CD14-positive monocyte (primary cell): ENCODE data around the gene INHA. TPM values are rescaled to one million over a fixed set of nuclear protein-coding genes. Genes with fewer than 3 reads are reported as not detected.
A peak's percentile ranks its signal among the peaks of the same experiment; 100 is the strongest.

Experiments
- DNase-seq, 3 donors: peaks; one replicate each; pipeline ENCODE4 v3.0.0-alpha.2; 2011 to 2022
- H2AFZ ChIP-seq: 2 replicates; pipeline ENCODE4 v1.6.0; 2012; ENCODE audit warnings: mild to moderate bottlenecking, low read depth, low read length, inconsistent platforms; ENCODE audit not compliant: insufficient read depth, poor library complexity, severe bottlenecking
- H3K27ac ChIP-seq, 2 donors: 1 replicate in 1 of 2; 2 replicates in 1 of 2; pipeline ENCODE4 v1.5.1; 2012 to 2013; ENCODE audit warnings: low read length in 2 of 2, control low read depth in 1 of 2, inconsistent platforms in 1 of 2, low read depth in 1 of 2, mild to moderate bottlenecking in 1 of 2
- H3K27me3 ChIP-seq, 2 donors: one replicate each; pipeline versions ENCODE4 v1.6.0 to v1.6.1; 2011 to 2013; ENCODE audit warnings: low read length in 2 of 2; ENCODE audit not compliant: control insufficient read depth in 2 of 2, insufficient read depth in 2 of 2
- H3K36me3 ChIP-seq, 2 donors: replicated peaks in 1 of 2; 1 replicate in 1 of 2; 2 replicates in 1 of 2; pipeline versions ENCODE4 v1.5.1 to v1.6.1; 2012 to 2013; ENCODE audit warnings: low read length in 2 of 2, control low read depth in 1 of 2, inconsistent platforms in 1 of 2, mild to moderate bottlenecking in 1 of 2; ENCODE audit not compliant: insufficient read depth in 2 of 2, control insufficient read depth in 1 of 2
- H3K4me1 ChIP-seq, 2 donors: 1 replicate in 1 of 2; 2 replicates in 1 of 2; pipeline versions ENCODE4 v1.5.1 to v1.6.1; 2012 to 2013; ENCODE audit warnings: low read length in 2 of 2, control low read depth in 1 of 2, inconsistent platforms in 1 of 2, mild to moderate bottlenecking in 1 of 2, moderate library complexity in 1 of 2; ENCODE audit not compliant: insufficient read depth in 2 of 2, control insufficient read depth in 1 of 2
- H3K4me2 ChIP-seq: replicated peaks from 2 replicates; pipeline ENCODE3; 2012; ENCODE audit warnings: low read length, moderate library complexity, mild to moderate bottlenecking; ENCODE audit not compliant: poor library complexity, severe bottlenecking; ENCODE audit errors: extremely low read depth
- H3K4me3 ChIP-seq, 3 experiments: fragments of 200-600 bp in 1 of 3; sonication (generic) in 1 of 3; replicated peaks in 1 of 3; 1 replicate in 2 of 3; 2 replicates in 1 of 3; pipeline ENCODE4 v1.5.1; 2011 to 2013; ENCODE audit warnings: low read length in 3 of 3, mild to moderate bottlenecking in 3 of 3, control low read depth in 2 of 3, low read depth in 2 of 3, inconsistent platforms in 1 of 3, moderate library complexity in 1 of 3
- H3K79me2 ChIP-seq: 2 replicates; pipeline ENCODE4 v1.6.0; 2012; ENCODE audit warnings: mild to moderate bottlenecking, control low read depth, inconsistent platforms, low read length, moderate library complexity; ENCODE audit not compliant: insufficient read depth
- H3K9ac ChIP-seq: 2 replicates; pipeline ENCODE4 v1.6.0; 2017; ENCODE audit warnings: low read length, mild to moderate bottlenecking; ENCODE audit not compliant: insufficient read depth, poor library complexity, severe bottlenecking
- H3K9me3 ChIP-seq, 2 donors: replicated peaks in 1 of 2; 1 replicate in 1 of 2; 2 replicates in 1 of 2; pipeline versions ENCODE4 v1.5.1 to v1.6.1; 2012 to 2013; ENCODE audit warnings: low read length in 2 of 2, control low read depth in 1 of 2; ENCODE audit not compliant: control insufficient read depth in 1 of 2, insufficient read depth in 1 of 2
- H4K20me1 ChIP-seq: 2 replicates; pipeline ENCODE4 v1.6.0; 2012; ENCODE audit warnings: mild to moderate bottlenecking, low read length, control low read depth, moderate library complexity; ENCODE audit not compliant: insufficient read depth
- H3K27ac Mint-ChIP-seq, 7 donors: one replicate each; pipeline ENCODE4 v1.8.0; 2020; ENCODE audit warnings: mild to moderate bottlenecking in 7 of 7, mixed read lengths in 7 of 7, moderate library complexity in 6 of 7, inconsistent platforms in 2 of 7
- H3K27me3 Mint-ChIP-seq, 3 donors: one replicate each; pipeline ENCODE4 v1.8.0; 2021 to 2022; ENCODE audit warnings: low read depth in 3 of 3, mild to moderate bottlenecking in 3 of 3, mixed read lengths in 3 of 3, moderate library complexity in 3 of 3, inconsistent platforms in 1 of 3
- H3K36me3 Mint-ChIP-seq, 2 donors: one replicate each; pipeline ENCODE4 v1.8.0; 2020; ENCODE audit warnings: mixed read lengths in 2 of 2, inconsistent platforms in 1 of 2, mild to moderate bottlenecking in 1 of 2
- H3K4me1 Mint-ChIP-seq: one replicate; pipeline ENCODE4 v1.8.0; 2020; ENCODE audit warnings: mild to moderate bottlenecking, mixed read lengths
- H3K4me3 Mint-ChIP-seq, 2 donors: one replicate each; pipeline ENCODE4 v1.8.0; 2020; ENCODE audit warnings: mild to moderate bottlenecking in 2 of 2, mixed read lengths in 2 of 2, moderate library complexity in 1 of 2
- H3K9me3 Mint-ChIP-seq, 7 donors: one replicate each; pipeline ENCODE4 v1.8.0; 2020 to 2022; ENCODE audit warnings: mixed read lengths in 7 of 7, mild to moderate bottlenecking in 6 of 7, moderate library complexity in 6 of 7, inconsistent platforms in 2 of 7
- WGBS: methylation state at CpG from one replicate; pipeline ENCODE4 v1.1.5; 2013; ENCODE audit warnings: missing lambda C conversion rate; ENCODE audit not compliant: insufficient coverage; 5-methylcytosine and 5-hydroxymethylcytosine counted together
- intact Hi-C, 2 donors: fragments of 100-400 bp; cut with micrococcal nuclease; formaldehyde crosslinking; loops; one replicate each; pipeline versions ENCODE4 v1.15.0 to v1.15.1; 2023
- polyA plus RNA-seq, 3 donors: library from polyadenylated mRNA; depleted of rRNA in 1 of 3; unstranded in 2 of 3; stranded (reverse) in 1 of 3; fragments of 300-500 nt in 2 of 3; fragments of >200 nt in 1 of 3; fragmentation: Illumina TruSeq in 2 of 3; gene quantifications; 1 replicate in 2 of 3; 2 replicates in 1 of 3; pipeline ENCODE4 v1.2.3, GENCODE V29; 2012 to 2021
- TF ChIP-seq, protein P1 (sequence below): fragments of 200-600 bp; IDR thresholded peaks from one replicate; pipeline ENCODE4 v1.8.0; 2022; ENCODE audit warnings: antibody characterized with exemption, mild to moderate bottlenecking

INHA gene
- polyA plus RNA-seq, 3 donors, result not detected

DNA sequence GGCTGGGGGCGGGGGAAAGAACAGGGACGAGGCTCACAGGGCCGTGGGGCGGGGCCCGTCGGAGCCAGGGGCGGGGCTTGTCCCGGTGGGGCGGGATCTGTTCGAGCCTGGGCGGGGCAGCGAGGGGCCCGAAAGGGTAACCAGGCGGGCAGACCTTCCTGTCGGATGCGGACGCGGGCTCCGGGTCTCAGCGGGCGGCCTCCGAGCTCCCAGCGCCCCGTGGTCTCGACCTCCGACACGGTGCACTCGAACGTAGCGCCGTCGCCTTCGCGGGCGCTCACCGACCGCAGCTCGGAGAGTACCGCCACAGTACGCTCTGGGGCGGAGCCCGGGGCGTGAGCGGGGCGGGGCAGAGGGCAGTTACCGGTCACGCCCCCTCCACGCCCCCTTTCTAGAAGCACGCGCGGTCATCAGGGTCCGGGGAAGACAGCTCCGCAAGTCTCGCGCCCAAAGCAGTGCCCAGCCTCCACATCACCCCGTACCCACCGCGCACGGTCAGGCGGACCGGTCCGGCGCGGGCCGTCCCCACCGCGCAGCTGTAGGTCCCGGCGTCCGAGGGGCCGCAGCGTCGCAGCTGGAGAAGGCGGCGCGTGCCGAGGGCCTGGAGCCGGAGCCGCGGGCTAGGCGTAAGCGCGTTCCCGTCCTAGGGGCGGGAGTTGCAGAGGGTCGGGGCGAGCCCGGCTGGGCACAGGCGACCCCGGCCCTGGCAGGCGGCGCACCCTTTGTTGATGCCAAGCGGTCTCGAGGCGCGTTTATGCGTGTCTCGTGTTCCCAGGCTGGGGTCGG is 19.5 kb upstream of the INHA start:
- Mint-ChIP-seq H3K4me1 (peaks cover 8% of the 10 kb centered on the region), H3K27ac (peak overlapping the region in 1 of 7 donors; percentile 21), H3K4me3 (peak overlapping the region; percentile 67 to 81), H3K9me3 (peaks cover 0 to 9% (median 3%) of the 10 kb centered on the region in 7 donors), H3K27me3 (peaks cover 35 to 57% (median 46%) of the 10 kb centered on the region in 3 donors), H3K36me3 (peaks cover 0 to 3% of the 10 kb centered on the region in 2 donors)
- intact Hi-C loops, result loop anchor here (5.0 kb wide), 1 partner anchor 45 kb away; the partner anchor contains the start of gene STK11IP (in 2 of the 2)
- Histone ChIP-seq H3K79me2 (no peaks in the 10 kb centered on the region), H3K27me3 (peaks cover 17 to 44% of the 10 kb centered on the region in 2 donors), H3K27ac (no peak overlapping the region), H2AFZ (peak overlapping the region; percentile 74), H3K4me1 (peaks cover 12 to 18% of the 10 kb centered on the region in 2 donors), H3K4me2 (peak overlapping the region; percentile 82), H3K9ac (peak overlapping the region; percentile 46), H3K36me3 (no peaks in the 10 kb centered on the region), H4K20me1 (no peaks in the 10 kb centered on the region), H3K4me3 (peak overlapping the region; percentile 30 to 71 (median 30)), H3K9me3 (peaks cover 0 to 5% of the 10 kb centered on the region in 2 donors)
- DNase-seq, result peak; percentile 69 to 75 (median 73)
- TF ChIP-seq, protein P1, sequence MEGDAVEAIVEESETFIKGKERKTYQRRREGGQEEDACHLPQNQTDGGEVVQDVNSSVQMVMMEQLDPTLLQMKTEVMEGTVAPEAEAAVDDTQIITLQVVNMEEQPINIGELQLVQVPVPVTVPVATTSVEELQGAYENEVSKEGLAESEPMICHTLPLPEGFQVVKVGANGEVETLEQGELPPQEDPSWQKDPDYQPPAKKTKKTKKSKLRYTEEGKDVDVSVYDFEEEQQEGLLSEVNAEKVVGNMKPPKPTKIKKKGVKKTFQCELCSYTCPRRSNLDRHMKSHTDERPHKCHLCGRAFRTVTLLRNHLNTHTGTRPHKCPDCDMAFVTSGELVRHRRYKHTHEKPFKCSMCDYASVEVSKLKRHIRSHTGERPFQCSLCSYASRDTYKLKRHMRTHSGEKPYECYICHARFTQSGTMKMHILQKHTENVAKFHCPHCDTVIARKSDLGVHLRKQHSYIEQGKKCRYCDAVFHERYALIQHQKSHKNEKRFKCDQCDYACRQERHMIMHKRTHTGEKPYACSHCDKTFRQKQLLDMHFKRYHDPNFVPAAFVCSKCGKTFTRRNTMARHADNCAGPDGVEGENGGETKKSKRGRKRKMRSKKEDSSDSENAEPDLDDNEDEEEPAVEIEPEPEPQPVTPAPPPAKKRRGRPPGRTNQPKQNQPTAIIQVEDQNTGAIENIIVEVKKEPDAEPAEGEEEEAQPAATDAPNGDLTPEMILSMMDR, result no peak
- WGBS, result 1% methylated on average over 98 of the region's 99 CpGs

DNA sequence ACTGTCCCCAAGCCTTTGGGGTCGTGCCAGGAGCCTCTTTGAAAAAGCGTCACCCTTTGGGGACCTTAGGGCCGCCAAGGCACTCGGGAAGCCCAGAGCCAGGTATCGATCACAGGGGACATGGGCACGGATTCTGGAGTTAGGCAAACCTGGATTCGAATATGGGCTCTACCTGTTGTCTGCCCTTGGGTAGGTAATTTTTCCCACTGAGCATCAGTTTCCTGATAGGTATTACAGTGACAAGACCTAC is 19.0 kb upstream of the INHA start:
- Histone ChIP-seq H2AFZ (peak overlapping the region; percentile 74), H3K27me3 (peaks cover 17 to 44% of the 10 kb centered on the region in 2 donors), H3K79me2 (no peaks in the 10 kb centered on the region), H3K27ac (no peak overlapping the region), H3K36me3 (no peaks in the 10 kb centered on the region), H3K9me3 (peaks cover 0 to 5% of the 10 kb centered on the region in 2 donors), H3K4me3 (peak overlapping the region in 1 of 3 experiments; percentile 71), H4K20me1 (no peaks in the 10 kb centered on the region), H3K4me1 (peaks cover 12 to 18% of the 10 kb centered on the region in 2 donors), H3K9ac (no peak overlapping the region), H3K4me2 (peak overlapping the region; percentile 82)
- intact Hi-C loops, result loop anchor here (5.0 kb wide), 1 partner anchor 44 kb away; the partner anchor contains the start of gene STK11IP (in 2 of the 2)
- Mint-ChIP-seq H3K27ac (no peak overlapping the region), H3K36me3 (peaks cover 0 to 3% of the 10 kb centered on the region in 2 donors), H3K27me3 (peaks cover 35 to 57% (median 44%) of the 10 kb centered on the region in 3 donors), H3K4me1 (peaks cover 8% of the 10 kb centered on the region), H3K4me3 (peak overlapping the region in 1 of 2 donors; percentile 77), H3K9me3 (peaks cover 0 to 9% (median 3%) of the 10 kb centered on the region in 7 donors)
- no peak for DNase-seq
- TF ChIP-seq, protein P1, result no peak
- WGBS, result 36% methylated on average over 5 of the region's 7 CpGs
